Measurements from ENCODE around the gene PCDHGA12. TPM values are rescaled to one million over a fixed set of nuclear protein-coding genes. Genes with fewer than 3 reads are reported as not detected.

The PCDHGA12 gene
- total and polyA plus RNA-seq, 10 of the 15 experiments (the other 5 are each of a cell fraction or from before 2014, with no cell fraction given): 0.04 to 0.79 (median 0.36) TPM; not detected in 2

GRCh38 chr5:141389153-141390042 is 40.9 kb upstream of the PCDHGA12 start (continued):
- TF ChIP-seq, protein P1, sequence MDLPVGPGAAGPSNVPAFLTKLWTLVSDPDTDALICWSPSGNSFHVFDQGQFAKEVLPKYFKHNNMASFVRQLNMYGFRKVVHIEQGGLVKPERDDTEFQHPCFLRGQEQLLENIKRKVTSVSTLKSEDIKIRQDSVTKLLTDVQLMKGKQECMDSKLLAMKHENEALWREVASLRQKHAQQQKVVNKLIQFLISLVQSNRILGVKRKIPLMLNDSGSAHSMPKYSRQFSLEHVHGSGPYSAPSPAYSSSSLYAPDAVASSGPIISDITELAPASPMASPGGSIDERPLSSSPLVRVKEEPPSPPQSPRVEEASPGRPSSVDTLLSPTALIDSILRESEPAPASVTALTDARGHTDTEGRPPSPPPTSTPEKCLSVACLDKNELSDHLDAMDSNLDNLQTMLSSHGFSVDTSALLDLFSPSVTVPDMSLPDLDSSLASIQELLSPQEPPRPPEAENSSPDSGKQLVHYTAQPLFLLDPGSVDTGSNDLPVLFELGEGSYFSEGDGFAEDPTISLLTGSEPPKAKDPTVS (IDR thresholded peaks at IDR 0.05; ENCODE audit: low read depth, low read length): no peak
- TF ChIP-seq REST (IDR thresholded peaks at IDR 0.05; ENCODE audit: low read depth, low read length): no peak
- TF ChIP-seq KLF5 (IDR thresholded peaks at IDR 0.05; ENCODE audit: partially characterized antibody): no peak

DNA sequence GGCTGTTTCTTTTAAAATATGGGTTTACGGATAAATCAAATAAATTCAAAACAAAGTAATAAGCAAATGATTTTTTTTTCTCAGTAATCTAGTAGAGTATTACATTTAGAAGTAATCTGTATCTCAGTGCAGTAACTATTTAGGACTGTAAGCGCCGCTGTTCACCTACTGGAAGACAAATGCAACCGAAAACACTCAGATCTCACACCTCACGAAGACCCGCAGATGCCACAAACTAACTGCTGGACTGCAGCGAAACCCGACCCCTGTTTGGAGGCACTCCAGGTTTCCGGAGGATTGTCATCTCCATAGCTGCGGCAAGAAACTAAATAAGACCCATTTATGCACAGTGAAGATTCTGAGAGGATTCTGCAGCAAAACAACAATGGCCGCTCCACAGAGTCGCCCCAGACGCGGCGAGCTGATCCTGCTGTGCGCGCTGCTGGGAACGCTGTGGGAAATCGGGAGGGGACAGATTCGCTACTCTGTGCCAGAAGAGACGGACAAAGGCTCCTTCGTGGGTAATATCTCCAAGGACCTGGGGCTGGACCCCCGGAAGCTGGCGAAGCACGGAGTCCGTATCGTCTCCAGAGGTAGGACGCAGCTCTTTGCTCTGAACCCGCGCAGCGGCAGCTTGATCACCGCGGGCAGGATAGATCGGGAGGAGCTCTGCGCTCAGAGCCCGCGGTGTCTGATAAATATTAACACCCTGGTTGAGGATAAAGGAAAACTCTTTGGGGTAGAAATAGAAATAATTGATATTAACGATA is 37.7 kb upstream of the PCDHGA12 start, which contains the start of gene PCDHGA8:
PCDHGA8 (plus strand) TSS at position 205 of the 770 bp plus-strand sequence; CDS start at position 386, 181 bp downstream.
- Histone ChIP-seq H3K79me2 (ENCODE audit: control insufficient read depth, insufficient read depth, low read length) (no peaks in the 10 kb centered on the region), H3K9me3 (replicated peaks; ENCODE audit: control insufficient read depth, insufficient read depth, low read length) (peaks cover 5% of the 10 kb centered on the region; the same call in 2 of the 3 replicates), H3K4me2 (ENCODE audit: control insufficient read depth, insufficient read depth) (no peak within 1 kb of the TSS), H3K27me3 (replicated peaks in 1 of 2; ENCODE audit: control insufficient read depth in 2 of 2, insufficient read depth in 2 of 2, low read length in 1 of 2) (no peaks in the 10 kb centered on the region), H3K4me1 (ENCODE audit: control insufficient read depth, insufficient read depth, low read length) (no peaks in the 10 kb centered on the region), H3K36me3 (ENCODE audit: control insufficient read depth in 2 of 2, insufficient read depth in 2 of 2, low read length in 1 of 2) (no peaks in the 10 kb centered on the region), H3K27ac (ENCODE audit: control insufficient read depth, insufficient read depth) (no peak within 1 kb of the TSS), H3K4me3 (no peak within 1 kb of the TSS), H3K9ac (ENCODE audit: control insufficient read depth, insufficient read depth, low read length) (no peak within 1 kb of the TSS), H2AFZ (ENCODE audit: control insufficient read depth, low read depth, low read length) (no peak within 1 kb of the TSS), H4K20me1 (ENCODE audit: control insufficient read depth, insufficient read depth) (no peaks in the 10 kb centered on the region)
- SMC1A ChIA-PET (ENCODE audit: uncharacterized antibody, unreplicated experiment): interaction anchor here (1.4 kb wide), 1 partner anchor 165 kb away, joined by 4 read pairs; no protein-coding TSS in a partner anchor
- CTCF ChIA-PET: interaction anchor here (0.9 to 1.4 kb wide), 4 partner anchors 10 to 171 kb away, joined by 3 read pairs; partner anchors contain the start of genes PCDHGA10 and PCDHGA7
- in situ Hi-C loops (cut with MboI) (no loop called here), intact Hi-C loops (cut with micrococcal nuclease; ENCODE audit: unreplicated experiment) (no loop called here)
- DNase-seq (ENCODE audit: low read depth, low spot score) (no peak), ATAC-seq (no peak), FAIRE-seq (no peak)
- TF ChIP-seq, protein P2, sequence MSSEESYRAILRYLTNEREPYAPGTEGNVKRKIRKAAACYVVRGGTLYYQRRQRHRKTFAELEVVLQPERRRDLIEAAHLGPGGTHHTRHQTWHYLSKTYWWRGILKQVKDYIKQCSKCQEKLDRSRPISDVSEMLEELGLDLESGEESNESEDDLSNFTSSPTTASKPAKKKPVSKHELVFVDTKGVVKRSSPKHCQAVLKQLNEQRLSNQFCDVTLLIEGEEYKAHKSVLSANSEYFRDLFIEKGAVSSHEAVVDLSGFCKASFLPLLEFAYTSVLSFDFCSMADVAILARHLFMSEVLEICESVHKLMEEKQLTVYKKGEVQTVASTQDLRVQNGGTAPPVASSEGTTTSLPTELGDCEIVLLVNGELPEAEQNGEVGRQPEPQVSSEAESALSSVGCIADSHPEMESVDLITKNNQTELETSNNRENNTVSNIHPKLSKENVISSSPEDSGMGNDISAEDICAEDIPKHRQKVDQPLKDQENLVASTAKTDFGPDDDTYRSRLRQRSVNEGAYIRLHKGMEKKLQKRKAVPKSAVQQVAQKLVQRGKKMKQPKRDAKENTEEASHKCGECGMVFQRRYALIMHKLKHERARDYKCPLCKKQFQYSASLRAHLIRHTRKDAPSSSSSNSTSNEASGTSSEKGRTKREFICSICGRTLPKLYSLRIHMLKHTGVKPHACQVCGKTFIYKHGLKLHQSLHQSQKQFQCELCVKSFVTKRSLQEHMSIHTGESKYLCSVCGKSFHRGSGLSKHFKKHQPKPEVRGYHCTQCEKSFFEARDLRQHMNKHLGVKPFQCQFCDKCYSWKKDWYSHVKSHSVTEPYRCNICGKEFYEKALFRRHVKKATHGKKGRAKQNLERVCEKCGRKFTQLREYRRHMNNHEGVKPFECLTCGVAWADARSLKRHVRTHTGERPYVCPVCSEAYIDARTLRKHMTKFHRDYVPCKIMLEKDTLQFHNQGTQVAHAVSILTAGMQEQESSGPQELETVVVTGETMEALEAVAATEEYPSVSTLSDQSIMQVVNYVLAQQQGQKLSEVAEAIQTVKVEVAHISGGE (CRISPR knock-in tag; IDR thresholded peaks at IDR 0.05): no peak
- TF ChIP-seq BACH1 (IDR thresholded peaks at IDR 0.05; ENCODE audit: borderline replicate concordance): no peak
- WGBS (ENCODE audit: insufficient coverage, insufficient replicate concordance, low lambda C conversion rate, missing lambda C conversion rate): 83% methylated on average over 38 of the region's 38 CpGs
- POLR2A ChIA-PET: no interaction called here
- RAD21 ChIA-PET (ENCODE audit: unreplicated experiment): no interaction called here
- BruUV-seq (replicated peaks): no TSS peak

Data from GM12878 (cell line).